Loucy (cell line): ENCODE data around the gene PRDM10.

Source experiments
- CTCF ChIP-seq: fragments of 200-600 bp; sonication (generic); conservative IDR thresholded peaks from 2 replicates; pipeline ENCODE4 v1.5.1; 2014; ENCODE audit warnings: mild to moderate bottlenecking, antibody characterized with exemption, low read length
- EZH2phosphoT487 ChIP-seq: fragments of 200-600 bp; IDR thresholded peaks from 2 replicates; pipeline ENCODE4 v1.6.1; 2018; ENCODE audit warnings: antibody characterized with exemption, mild to moderate bottlenecking, moderate library complexity, borderline replicate concordance

GRCh38 chr11:129998905-129999304 lies 3.7 kb downstream of the PRDM10 start:
- no peak for TF ChIP-seq CTCF
- no peak for TF ChIP-seq EZH2phosphoT487
